Activated CD4-positive, alpha-beta T cell treated with anti-CD3 and anti-CD28 coated beads, Interleukin-2, amount 10 ng/mL, durations not matched to agents 7 days and 5 days (primary cell): Measurements from ENCODE around the gene FOXP3. TPM values are rescaled to one million over a fixed set of nuclear protein-coding genes. Genes with fewer than 3 reads are reported as not detected.

Source experiments
- CTCF ChIA-PET: fragments of 350-600 bp; sonication (Branson Sonifier 250); formaldehyde crosslinking; loops from one replicate; lab custom pipeline; 2021; ENCODE audit warnings: antibody characterized with exemption; lab: Charles Lee
- POLR2A ChIA-PET: fragments of 350-600 bp; sonication (Branson Sonifier 250); formaldehyde crosslinking; loops from one replicate; lab custom pipeline; 2021; ENCODE audit warnings: antibody characterized with exemption; lab: Charles Lee
- DNase-seq: peaks from one replicate; pipeline ENCODE4 v3.0.0-alpha.2; 2020
- H3K27ac Mint-ChIP-seq: one replicate; pipeline ENCODE4 v1.8.0; 2021; ENCODE audit warnings: mild to moderate bottlenecking, moderate library complexity, mixed read lengths
- H3K27me3 Mint-ChIP-seq: one replicate; pipeline ENCODE4 v1.8.0; 2021; ENCODE audit warnings: mixed read lengths
- H3K36me3 Mint-ChIP-seq: one replicate; pipeline ENCODE4 v1.8.0; 2021; ENCODE audit warnings: low read depth, mixed read lengths
- H3K4me1 Mint-ChIP-seq: one replicate; pipeline ENCODE4 v1.8.0; 2021; ENCODE audit warnings: mixed read lengths
- H3K4me3 Mint-ChIP-seq: one replicate; pipeline ENCODE4 v1.8.0; 2021; ENCODE audit warnings: mild to moderate bottlenecking, moderate library complexity, mixed read lengths
- H3K9me3 Mint-ChIP-seq: one replicate; pipeline ENCODE4 v1.8.0; 2021; ENCODE audit warnings: mixed read lengths
- total RNA-seq, 2 experiments: library from RNA; stranded (reverse); gene quantifications; one replicate each; pipeline ENCODE4 v1.2.3, GENCODE V29; 2021

FOXP3 gene
- total RNA-seq, 2 experiments from 2014 or later, result 12.8 to 13.0 TPM

DNA sequence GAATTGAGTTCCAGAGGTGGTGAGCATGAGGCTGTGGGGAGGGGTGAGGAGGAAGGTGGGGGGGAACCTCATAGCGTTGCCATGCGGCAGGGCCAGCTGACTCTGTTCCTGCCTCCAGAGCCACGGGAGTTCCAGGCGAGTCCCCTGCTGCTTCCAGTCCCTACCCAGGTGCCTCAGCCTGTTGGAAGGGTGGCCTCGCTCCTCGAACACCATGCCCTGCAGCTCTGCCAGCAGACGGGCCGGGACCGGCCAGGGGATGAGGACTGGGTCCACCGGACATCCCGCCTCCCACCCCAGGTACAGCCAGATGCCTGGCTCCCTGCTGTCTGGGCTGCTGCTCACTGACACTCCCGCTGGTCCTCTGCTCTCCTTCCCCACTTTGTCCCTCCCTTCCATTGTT lies 21.3 kb downstream of the FOXP3 start:
- peaks cover 5% of the 10 kb centered on the region for H3K4me1 Mint-ChIP-seq
- CTCF ChIA-PET, result no interaction called here

DNA sequence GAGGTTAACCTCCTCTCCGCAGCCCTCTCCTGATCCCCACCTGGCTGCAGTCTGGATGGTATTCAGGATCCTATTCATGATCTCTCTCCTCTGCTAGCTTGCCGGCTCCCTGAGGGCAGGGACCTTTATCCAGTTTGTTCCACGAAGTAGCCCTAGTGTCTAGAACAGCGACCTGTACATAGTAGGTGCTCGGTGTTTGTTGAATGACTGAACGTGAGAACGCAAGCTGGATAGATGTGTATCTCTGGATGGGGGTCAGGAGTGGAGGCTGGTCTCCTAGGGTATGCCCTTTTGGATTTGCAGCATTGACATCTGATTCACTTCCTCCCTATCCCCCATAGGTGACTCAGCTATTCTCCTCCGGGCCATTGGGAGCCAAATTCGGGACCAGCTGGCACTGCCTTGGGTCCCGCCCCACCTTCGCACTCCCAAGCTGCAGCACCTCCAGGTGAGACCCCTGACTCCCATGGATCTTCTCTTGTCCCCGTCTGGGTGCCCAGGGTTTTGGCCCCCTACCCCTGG lies 21.9 kb downstream of the FOXP3 start:
- Mint-ChIP-seq H3K36me3 (peaks cover 19% of the 10 kb centered on the region), H3K27ac (no peak overlapping the region), H3K4me3 (no peak overlapping the region), H3K27me3 (no peaks in the 10 kb centered on the region), H3K9me3 (no peaks in the 10 kb centered on the region), H3K4me1 (peaks cover 5% of the 10 kb centered on the region)
- ChIA-PET POLR2A (no interaction called here), CTCF (no interaction called here)
- no peak for DNase-seq

More for the DNA sequence above, 21.3 kb downstream of the FOXP3 start:
- Mint-ChIP-seq H3K36me3 (peaks cover 21% of the 10 kb centered on the region), H3K4me3 (no peak overlapping the region), H3K27ac (no peak overlapping the region), H3K9me3 (no peaks in the 10 kb centered on the region), H3K27me3 (no peaks in the 10 kb centered on the region)
- POLR2A ChIA-PET, result no interaction called here
- DNase-seq, result no peak

DNA sequence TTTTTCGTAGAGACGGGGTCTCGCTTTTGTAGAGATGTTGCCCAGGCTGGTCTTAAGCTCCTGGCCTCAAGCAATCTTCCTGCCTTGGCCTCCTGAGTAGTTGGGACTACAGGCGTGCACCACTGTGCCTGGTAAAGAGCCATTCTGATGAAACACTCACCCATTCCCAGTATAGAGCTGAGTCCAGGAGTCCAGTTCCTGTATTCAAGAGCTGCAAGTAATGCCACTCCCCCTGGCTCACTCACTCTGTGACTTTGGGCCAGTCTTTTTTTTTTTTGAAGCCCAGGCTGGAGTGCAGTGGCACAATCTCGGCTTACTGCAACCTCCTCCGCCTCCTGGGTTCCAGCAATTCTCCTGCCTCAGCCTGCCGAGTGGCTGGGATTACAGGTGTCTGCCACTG lies 25.8 kb downstream of the FOXP3 start:
- Mint-ChIP-seq H3K4me3 (no peak overlapping the region), H3K9me3 (no peaks in the 10 kb centered on the region), H3K4me1 (peaks cover 25% of the 10 kb centered on the region), H3K27ac (no peak overlapping the region), H3K27me3 (no peaks in the 10 kb centered on the region), H3K36me3 (peaks cover 15% of the 10 kb centered on the region)
- CTCF ChIA-PET, result interaction anchor here (1.0 kb wide), 1 partner anchor 46 kb away, joined by 3 read pairs; no protein-coding TSS in a partner anchor
- DNase-seq, result no peak
- POLR2A ChIA-PET, result no interaction called here

DNA sequence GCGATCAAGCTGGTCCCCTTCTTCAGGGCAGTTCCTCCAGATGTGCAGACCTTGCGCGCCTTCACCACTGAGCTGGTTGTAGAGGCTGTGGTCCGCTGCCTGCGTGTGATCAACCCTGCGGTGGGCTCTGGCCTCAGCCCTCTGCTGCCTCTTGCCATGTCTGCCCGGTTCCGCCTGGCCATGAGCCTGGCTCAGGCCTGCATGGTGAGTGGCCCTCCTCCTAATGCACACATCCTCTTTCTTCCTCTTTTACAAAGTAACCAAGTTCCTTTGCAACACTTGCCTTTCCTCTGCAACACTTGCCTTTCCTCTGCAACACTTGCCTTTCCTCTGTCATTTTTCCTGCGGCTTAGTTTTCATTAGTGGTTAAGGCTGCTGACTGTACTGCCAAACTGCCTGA lies 27.4 kb downstream of the FOXP3 start:
- ChIA-PET POLR2A (no interaction called here), CTCF (interaction anchor here (1.1 kb wide), 1 partner anchor 12 kb away, joined by 3 read pairs; no protein-coding TSS in a partner anchor)
- peak overlapping the region; percentile 82 for H3K4me3 Mint-ChIP-seq
- no peak for DNase-seq
- H3K4me1 Mint-ChIP-seq, result peaks cover 31% of the 10 kb centered on the region
- H3K27ac Mint-ChIP-seq, result peak overlapping the region; percentile 98
- no peaks in the 10 kb centered on the region for H3K27me3 Mint-ChIP-seq
- no peaks in the 10 kb centered on the region for H3K9me3 Mint-ChIP-seq
- H3K36me3 Mint-ChIP-seq, result peaks cover 12% of the 10 kb centered on the region

DNA sequence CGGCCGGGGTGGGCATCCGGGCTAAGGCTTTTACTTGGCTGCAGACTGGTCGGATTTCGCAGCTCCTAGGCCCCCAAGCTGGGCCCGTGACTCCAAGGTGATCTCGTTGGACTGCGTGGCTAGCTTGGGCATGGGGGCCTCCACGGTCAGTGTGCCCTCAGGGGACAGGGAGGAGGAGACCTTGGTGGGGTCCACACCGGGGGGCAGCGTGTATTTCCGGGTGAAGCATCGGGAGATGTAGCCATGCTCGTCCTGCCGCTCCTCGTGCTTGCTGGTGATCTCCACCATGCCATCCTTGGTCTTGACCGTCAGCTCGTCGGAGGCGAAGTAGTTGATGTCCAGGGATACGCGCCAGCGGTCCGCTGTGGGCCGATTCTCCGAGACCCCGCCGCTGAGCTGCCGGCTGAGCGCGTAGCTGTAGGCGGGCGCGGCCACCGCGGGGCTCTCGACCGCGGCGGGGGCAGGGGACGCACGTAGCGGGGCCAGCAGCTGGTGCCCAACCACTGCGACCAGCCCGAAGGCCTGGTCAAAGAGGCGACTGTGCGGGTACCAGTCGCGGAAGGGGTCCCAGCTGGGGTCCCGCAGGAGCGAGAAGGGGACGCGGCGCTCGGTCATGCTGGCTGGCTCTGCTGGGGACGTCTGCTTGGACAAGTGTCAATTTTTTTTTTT lies 30.5 kb downstream of the FOXP3 start:
- Mint-ChIP-seq H3K27ac (no peak overlapping the region), H3K4me3 (no peak overlapping the region), H3K4me1 (peaks cover 46% of the 10 kb centered on the region), H3K27me3 (no peaks in the 10 kb centered on the region), H3K9me3 (no peaks in the 10 kb centered on the region), H3K36me3 (peaks cover 6% of the 10 kb centered on the region)
- DNase-seq, result no peak
- ChIA-PET POLR2A (no interaction called here), CTCF (no interaction called here)

DNA sequence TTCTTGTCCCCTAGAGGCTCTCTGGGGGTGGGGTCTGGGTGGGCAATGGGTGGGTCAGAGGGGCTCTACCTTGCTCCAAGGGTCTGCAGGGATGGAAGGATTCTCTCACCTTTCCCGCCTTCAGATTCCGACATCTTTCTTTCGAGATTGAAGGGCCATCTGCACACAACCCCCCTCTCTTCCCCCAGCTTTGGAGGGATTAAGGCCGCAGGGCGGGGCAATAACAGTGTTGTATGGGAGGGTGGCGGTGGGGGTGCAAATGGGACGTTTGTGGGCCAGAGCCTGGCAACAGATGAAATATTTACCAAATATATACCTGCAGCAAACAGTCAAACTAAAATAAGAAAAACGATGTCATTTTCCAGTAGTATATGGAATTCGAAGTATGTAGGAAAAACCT lies 31.3 kb downstream of the FOXP3 start, which contains the start of gene CACNA1F:
Gene CACNA1F, minus strand, starts transcription at position 165 of the 400 bp plus-strand sequence. Its CDS starts 31 bp downstream, at position 134.
- DNase-seq, result no peak
- ChIA-PET POLR2A (no interaction called here), CTCF (no interaction called here)
- H3K9me3 Mint-ChIP-seq, result no peaks in the 10 kb centered on the region
- no peak within 1 kb of the TSS for H3K4me3 Mint-ChIP-seq
- peaks cover 46% of the 10 kb centered on the region for H3K4me1 Mint-ChIP-seq
- peaks cover 6% of the 10 kb centered on the region for H3K36me3 Mint-ChIP-seq
- H3K27ac Mint-ChIP-seq, result peak within 1 kb of the TSS; percentile 25
- H3K27me3 Mint-ChIP-seq, result no peaks in the 10 kb centered on the region

DNA sequence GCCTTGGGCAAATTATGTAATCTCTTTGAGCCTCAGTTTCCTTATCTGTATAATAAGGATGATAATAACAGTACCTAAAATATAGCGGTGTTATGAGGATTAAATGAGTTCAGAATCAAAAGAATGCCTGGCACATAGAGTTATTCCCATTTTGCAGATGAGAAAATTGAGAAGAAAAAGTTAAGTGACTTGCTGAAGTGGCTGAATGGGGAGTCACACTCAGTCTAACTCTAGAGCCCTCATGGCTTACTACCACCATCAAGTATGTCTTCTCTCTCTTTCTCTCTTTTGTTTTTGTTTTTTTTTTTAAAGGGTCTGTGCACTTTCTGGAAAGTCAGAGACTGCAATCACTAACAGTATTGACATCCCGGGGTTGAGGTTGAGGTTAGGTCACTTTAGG lies 32.0 kb downstream of the FOXP3 start:
- DNase-seq, result no peak
- Mint-ChIP-seq H3K4me3 (no peak overlapping the region), H3K27me3 (no peaks in the 10 kb centered on the region), H3K4me1 (peaks cover 46% of the 10 kb centered on the region), H3K36me3 (peaks cover 6% of the 10 kb centered on the region), H3K27ac (no peak overlapping the region), H3K9me3 (no peaks in the 10 kb centered on the region)
- ChIA-PET CTCF (no interaction called here), POLR2A (no interaction called here)

DNA sequence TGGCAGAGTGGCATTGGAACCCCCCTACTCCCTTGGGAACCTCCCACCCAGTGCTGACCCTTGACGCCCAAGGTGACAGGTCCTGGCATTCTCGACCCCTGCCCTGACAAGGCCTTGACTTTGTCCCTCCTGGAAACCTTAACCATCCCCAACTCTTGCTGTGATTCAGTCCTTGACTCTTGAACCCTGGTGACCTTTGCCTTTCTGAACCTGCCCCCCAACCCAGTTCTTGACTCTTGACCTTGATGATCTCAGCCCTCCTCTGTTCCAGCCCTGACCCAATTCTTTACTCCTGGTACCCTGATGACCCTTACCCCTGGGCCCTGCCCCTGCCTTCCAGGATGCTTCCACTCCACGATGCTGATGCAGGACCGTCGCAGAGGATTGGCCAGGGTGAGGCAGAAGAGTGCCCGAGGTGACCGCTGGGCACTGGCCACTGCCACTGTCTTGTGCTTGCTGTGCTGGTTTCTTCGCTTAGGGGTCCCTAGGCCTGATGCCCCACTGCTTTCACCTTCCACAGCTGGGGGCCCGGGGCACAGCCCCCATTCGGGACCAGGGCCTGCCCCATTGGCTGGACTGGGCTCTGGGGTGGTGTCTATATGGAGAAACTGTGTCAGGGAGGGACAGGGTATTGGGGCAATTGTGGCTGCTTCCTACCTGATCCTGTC lies 33.0 kb downstream of the FOXP3 start:
- POLR2A ChIA-PET, result no interaction called here
- H3K4me1 Mint-ChIP-seq, result peaks cover 35% of the 10 kb centered on the region
- CTCF ChIA-PET, result no interaction called here

DNA sequence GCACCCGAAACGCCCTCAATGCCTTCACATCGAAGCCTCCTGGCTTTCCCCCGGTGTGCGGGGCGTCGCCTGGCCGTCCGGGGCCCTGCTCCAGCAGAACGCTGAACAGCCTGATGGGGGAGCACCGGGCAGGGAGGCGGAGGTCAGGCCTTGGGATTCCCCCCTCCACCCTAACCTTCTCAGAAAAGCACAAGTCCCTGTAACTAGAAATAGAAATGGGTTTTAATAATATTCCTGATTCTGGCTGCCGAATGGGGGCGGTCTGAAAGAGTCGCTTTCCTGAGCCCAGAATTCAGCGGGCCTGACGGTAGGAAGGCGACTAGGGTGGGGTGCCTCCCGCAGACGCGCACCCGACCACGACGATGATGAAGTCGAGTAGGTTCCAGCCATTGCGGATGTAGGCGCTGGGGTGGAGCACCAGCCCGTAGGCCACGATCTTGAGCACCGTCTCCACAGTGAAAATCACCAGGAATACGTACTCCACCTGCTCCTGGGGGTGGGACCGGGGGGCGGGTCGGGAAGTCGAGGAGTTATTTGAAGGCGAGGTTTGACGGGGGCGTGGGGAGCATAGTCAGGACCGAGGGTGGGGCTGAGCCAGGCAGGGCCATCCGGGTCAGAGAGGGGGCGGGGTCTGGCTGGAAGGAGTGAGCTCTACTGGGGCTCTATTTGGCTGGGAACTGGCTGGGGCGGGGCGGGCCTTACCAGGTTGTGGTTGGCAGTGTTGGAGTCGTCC lies 33.8 kb downstream of the FOXP3 start:
- ChIA-PET CTCF (interaction anchor here (2.3 kb wide), 1 partner anchor 11 kb away, joined by 7 read pairs; no protein-coding TSS in a partner anchor), POLR2A (no interaction called here)
- no peaks in the 10 kb centered on the region for H3K9me3 Mint-ChIP-seq
- H3K4me3 Mint-ChIP-seq, result peak overlapping the region; percentile 65
- peak; percentile 61 for DNase-seq
- no peaks in the 10 kb centered on the region for H3K27me3 Mint-ChIP-seq
- peak overlapping the region; percentile 90 for H3K27ac Mint-ChIP-seq
- H3K36me3 Mint-ChIP-seq, result no peaks in the 10 kb centered on the region
- H3K4me1 Mint-ChIP-seq, result peaks cover 31% of the 10 kb centered on the region

More for the DNA sequence above, 33.0 kb downstream of the FOXP3 start:
- H3K9me3 Mint-ChIP-seq, result no peaks in the 10 kb centered on the region
- no peak overlapping the region for H3K4me3 Mint-ChIP-seq
- H3K27me3 Mint-ChIP-seq, result no peaks in the 10 kb centered on the region
- no peaks in the 10 kb centered on the region for H3K36me3 Mint-ChIP-seq
- peak overlapping the region; percentile 90 for H3K27ac Mint-ChIP-seq
- DNase-seq, result no peak

DNA sequence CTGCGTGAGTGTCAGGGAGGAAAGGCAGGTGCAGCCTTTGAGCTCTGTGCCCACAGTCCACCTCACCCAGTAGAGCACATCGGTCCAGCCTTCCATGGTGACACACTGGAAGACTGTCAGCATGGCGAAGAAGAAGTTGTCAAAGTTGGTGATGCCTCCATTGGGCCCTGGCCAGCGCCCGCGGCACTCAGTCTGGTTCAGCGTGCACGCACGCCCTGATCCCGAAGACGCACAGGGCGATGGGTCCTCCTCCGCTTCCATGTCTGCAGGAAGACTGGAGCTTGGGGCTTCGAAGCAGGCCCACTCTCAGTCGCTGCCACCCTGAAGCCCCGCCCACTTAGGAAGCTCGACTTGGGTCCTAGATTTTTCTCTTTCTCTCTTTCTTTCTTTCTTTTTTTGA lies 36.3 kb downstream of the FOXP3 start:
- Mint-ChIP-seq H3K27me3 (peaks cover 1% of the 10 kb centered on the region), H3K4me3 (no peak overlapping the region), H3K36me3 (no peaks in the 10 kb centered on the region), H3K9me3 (no peaks in the 10 kb centered on the region), H3K4me1 (peaks cover 27% of the 10 kb centered on the region), H3K27ac (no peak overlapping the region)
- ChIA-PET CTCF (interaction anchor here (0.5 to 2.3 kb wide), 3 partner anchors 8 to 689 kb away, joined by 3 to 7 read pairs (median 4); partner anchors contain the start of gene TBC1D25), POLR2A (no interaction called here)
- DNase-seq, result no peak

DNA sequence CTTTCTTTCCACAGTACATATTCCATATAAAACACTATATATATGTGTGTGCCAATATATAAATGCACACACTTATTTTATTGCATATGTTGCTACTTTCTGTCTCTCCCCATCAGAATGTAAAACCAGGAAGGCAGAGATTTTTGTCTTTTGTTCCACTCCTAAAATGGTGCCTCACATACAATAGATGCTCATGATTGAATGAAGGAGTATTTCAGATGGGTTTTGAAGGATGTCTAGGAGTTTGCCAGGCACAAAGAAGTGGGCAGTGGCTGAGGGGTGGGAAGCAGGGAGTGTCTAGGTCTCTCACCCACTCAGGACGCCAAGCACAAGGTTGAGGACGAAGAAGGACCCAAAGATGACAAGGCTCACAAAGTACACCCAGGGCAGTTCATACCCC lies 36.8 kb downstream of the FOXP3 start:
- POLR2A ChIA-PET, result no interaction called here
- Mint-ChIP-seq H3K4me3 (no peak overlapping the region), H3K9me3 (no peaks in the 10 kb centered on the region), H3K27me3 (peaks cover 1% of the 10 kb centered on the region), H3K4me1 (peaks cover 26% of the 10 kb centered on the region), H3K27ac (no peak overlapping the region), H3K36me3 (no peaks in the 10 kb centered on the region)
- CTCF ChIA-PET, result interaction anchor here (0.5 to 2.2 kb wide), 2 partner anchors 23 to 688 kb away, joined by 3 to 4 read pairs; partner anchors contain the start of gene TBC1D25
- DNase-seq, result no peak

DNA sequence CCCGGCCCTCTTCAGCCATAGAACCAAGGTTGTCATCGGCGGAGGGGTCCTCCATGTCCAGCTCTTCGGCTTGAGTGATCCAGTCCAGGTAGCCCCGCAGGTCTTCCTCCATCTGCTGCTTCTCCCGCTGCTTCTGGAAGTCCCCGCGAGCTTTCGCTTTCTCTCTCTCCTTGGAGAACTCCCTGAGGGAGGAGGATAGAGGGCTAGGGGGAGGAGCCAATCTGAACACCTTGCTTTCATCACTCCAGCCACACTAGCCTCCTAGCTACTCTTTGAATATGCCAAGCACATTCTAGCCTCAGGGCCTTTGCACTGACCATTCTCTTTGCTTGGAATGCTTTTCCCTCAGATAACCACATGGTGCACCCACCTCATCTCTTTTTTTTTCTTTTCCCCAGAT lies 37.6 kb downstream of the FOXP3 start:
- H3K36me3 Mint-ChIP-seq, result no peaks in the 10 kb centered on the region
- H3K4me3 Mint-ChIP-seq, result no peak overlapping the region
- peaks cover 1% of the 10 kb centered on the region for H3K27me3 Mint-ChIP-seq
- peaks cover 20% of the 10 kb centered on the region for H3K4me1 Mint-ChIP-seq
- no peak overlapping the region for H3K27ac Mint-ChIP-seq
- DNase-seq, result no peak
- ChIA-PET CTCF (no interaction called here), POLR2A (no interaction called here)
- no peaks in the 10 kb centered on the region for H3K9me3 Mint-ChIP-seq
